K562 (cell line): ENCODE data around the gene FOXR1.

Experiments used
- ATF7 ChIP-seq: fragments of 450-650 bp; IDR thresholded peaks from 2 replicates; pipeline ENCODE4 v1.7.1; 2014; ENCODE audit warnings: mild to moderate bottlenecking, moderate library complexity
- ETS2 ChIP-seq: IDR thresholded peaks from 2 replicates; pipeline ENCODE4 v1.6.1; 2016; ENCODE audit warnings: borderline replicate concordance, missing genetic modification characterization, mild to moderate bottlenecking, moderate library complexity, missing compliant biosample characterization; ENCODE audit not compliant: poor library complexity, severe bottlenecking
- GABPB1 ChIP-seq: sonication (generic); formaldehyde crosslinking; IDR thresholded peaks from 2 replicates; pipeline ENCODE4 v1.8.0; 2022; ENCODE audit warnings: mild to moderate bottlenecking, missing genetic modification reagents
- MTA3 ChIP-seq: fragments of 450-650 bp; formaldehyde crosslinking; IDR thresholded peaks from 2 replicates; pipeline ENCODE4 v1.6.1; 2017; ENCODE audit warnings: mild to moderate bottlenecking, borderline replicate concordance
- NCOA2 ChIP-seq, 2 experiments: fragments of 450-650 bp; IDR thresholded peaks; 2 replicates each; pipeline ENCODE4 v1.6.1; 2018; ENCODE audit warnings: mild to moderate bottlenecking in 2 of 2, moderate library complexity in 1 of 2; ENCODE audit not compliant: partially characterized antibody in 2 of 2
- USF2 ChIP-seq: sonication (generic); formaldehyde crosslinking; IDR thresholded peaks from 2 replicates; pipeline ENCODE4 v1.5.0; 2020; ENCODE audit warnings: missing genetic modification reagents

- no peak for TF ChIP-seq MTA3
- TF ChIP-seq ETS2 (tag): no peak
- no peak for TF ChIP-seq ATF7
- no peak for TF ChIP-seq USF2 (CRISPR knock-in tag)
- TF ChIP-seq GABPB1 (CRISPR knock-in tag): no peak
- TF ChIP-seq NCOA2 (IDR thresholded peaks at IDR 0.05; ENCODE audit: partially characterized antibody in 2 of 2): no peak
Observed at GRCh38 chr11:118953265-118953664, 18.3 kb upstream of the FOXR1 start.
